GM23338 (cell line): ENCODE results near the gene ARHGAP28.

Source experiments
- POLR2AphosphoS5 ChIP-seq: IDR thresholded peaks from 2 replicates; pipeline ENCODE4 v1.6.1; 2016; ENCODE audit warnings: antibody characterized with exemption, low read depth
- TF ChIP-seq, protein P1 (sequence below), 2 experiments: fragments of 200-600 bp in 1 of 2; sonication (generic) in 1 of 2; conservative IDR thresholded peaks; 2 replicates each; pipeline versions ENCODE4 v1.5.1 to v1.6.1; 2016 to 2017; ENCODE audit warnings: antibody characterized with exemption in 2 of 2, low read depth in 2 of 2, mild to moderate bottlenecking in 2 of 2, moderate library complexity in 1 of 2
- TF ChIP-seq, protein P2 (sequence below): IDR thresholded peaks from 2 replicates; pipeline ENCODE4 v1.6.1; 2016; ENCODE audit warnings: antibody characterized with exemption

DNA sequence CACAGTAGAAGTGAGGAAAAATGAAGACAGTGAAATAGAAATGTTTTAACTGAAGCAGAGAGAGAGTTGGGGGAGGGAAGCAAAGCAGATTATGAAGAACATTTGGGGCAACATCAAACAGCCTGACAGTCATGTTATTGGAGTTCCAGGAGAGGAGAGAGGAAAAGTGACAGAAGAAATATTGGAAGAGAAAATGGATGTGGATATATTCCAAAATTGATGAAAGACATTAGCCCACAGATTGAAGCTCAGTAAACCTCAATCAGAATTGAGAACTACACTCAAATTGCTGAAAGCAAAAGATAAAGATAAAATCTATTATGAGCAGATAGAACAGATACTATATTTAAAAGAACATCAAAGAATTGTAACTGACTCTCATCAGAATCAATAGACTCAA is 90.8 kb downstream of the ARHGAP28 start:
- TF ChIP-seq, protein P1, sequence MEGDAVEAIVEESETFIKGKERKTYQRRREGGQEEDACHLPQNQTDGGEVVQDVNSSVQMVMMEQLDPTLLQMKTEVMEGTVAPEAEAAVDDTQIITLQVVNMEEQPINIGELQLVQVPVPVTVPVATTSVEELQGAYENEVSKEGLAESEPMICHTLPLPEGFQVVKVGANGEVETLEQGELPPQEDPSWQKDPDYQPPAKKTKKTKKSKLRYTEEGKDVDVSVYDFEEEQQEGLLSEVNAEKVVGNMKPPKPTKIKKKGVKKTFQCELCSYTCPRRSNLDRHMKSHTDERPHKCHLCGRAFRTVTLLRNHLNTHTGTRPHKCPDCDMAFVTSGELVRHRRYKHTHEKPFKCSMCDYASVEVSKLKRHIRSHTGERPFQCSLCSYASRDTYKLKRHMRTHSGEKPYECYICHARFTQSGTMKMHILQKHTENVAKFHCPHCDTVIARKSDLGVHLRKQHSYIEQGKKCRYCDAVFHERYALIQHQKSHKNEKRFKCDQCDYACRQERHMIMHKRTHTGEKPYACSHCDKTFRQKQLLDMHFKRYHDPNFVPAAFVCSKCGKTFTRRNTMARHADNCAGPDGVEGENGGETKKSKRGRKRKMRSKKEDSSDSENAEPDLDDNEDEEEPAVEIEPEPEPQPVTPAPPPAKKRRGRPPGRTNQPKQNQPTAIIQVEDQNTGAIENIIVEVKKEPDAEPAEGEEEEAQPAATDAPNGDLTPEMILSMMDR (conservative IDR thresholded peaks at IDR 0.05; ENCODE audit: low read depth in 2 of 2): no peak
- TF ChIP-seq POLR2AphosphoS5: no peak
- TF ChIP-seq, protein P2, sequence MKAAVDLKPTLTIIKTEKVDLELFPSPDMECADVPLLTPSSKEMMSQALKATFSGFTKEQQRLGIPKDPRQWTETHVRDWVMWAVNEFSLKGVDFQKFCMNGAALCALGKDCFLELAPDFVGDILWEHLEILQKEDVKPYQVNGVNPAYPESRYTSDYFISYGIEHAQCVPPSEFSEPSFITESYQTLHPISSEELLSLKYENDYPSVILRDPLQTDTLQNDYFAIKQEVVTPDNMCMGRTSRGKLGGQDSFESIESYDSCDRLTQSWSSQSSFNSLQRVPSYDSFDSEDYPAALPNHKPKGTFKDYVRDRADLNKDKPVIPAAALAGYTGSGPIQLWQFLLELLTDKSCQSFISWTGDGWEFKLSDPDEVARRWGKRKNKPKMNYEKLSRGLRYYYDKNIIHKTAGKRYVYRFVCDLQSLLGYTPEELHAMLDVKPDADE: no peak
